K562 (cell line): ENCODE measurements around the gene RNU6-1. TPM values are rescaled to one million over a fixed set of nuclear protein-coding genes. Genes with fewer than 3 reads are reported as not detected.
A peak's percentile ranks its signal among the peaks of the same experiment; 100 is the strongest.

ENCODE experiments used
- BRF2 ChIP-seq: IDR thresholded peaks from 3 replicates; pipeline ENCODE4 v1.6.1; 2011; ENCODE audit warnings: borderline replicate concordance, mild to moderate bottlenecking; ENCODE audit not compliant: insufficient read length, insufficient read depth
- CBFA2T2 ChIP-seq: fragments of 450-650 bp; conservative IDR thresholded peaks from 2 replicates; pipeline ENCODE4 v1.6.1; 2017; ENCODE audit warnings: mild to moderate bottlenecking
- CEBPG ChIP-seq, 3 experiments: fragments of 200-800 bp in 1 of 3; sonication (Bioruptor generic) in 1 of 3; sonication (generic) in 1 of 3; formaldehyde crosslinking in 1 of 3; IDR thresholded peaks in 2 of 3; conservative IDR thresholded peaks in 1 of 3; 2 replicates each; pipeline versions ENCODE4 v1.6.1 to v1.8.0; 2016 to 2022; ENCODE audit warnings: missing compliant biosample characterization in 2 of 3, missing genetic modification characterization in 2 of 3, mild to moderate bottlenecking in 1 of 3, missing genetic modification reagents in 1 of 3
- CHD7 ChIP-seq: fragments of 200-600 bp; sonication (generic); IDR thresholded peaks from one replicate; pipeline ENCODE4 v1.6.1; 2012; ENCODE audit warnings: mild to moderate bottlenecking, low read depth, low read length, inconsistent platforms
- PHB ChIP-seq: fragments of 250-450 bp; sonication (Bioruptor Pico); IDR thresholded peaks from 2 replicates; pipeline ENCODE4 v1.5.0; 2021
- ZNF316 ChIP-seq: fragments of 450-650 bp; IDR thresholded peaks from 2 replicates; pipeline ENCODE4 v1.6.1; 2016
- ZNF696 ChIP-seq: fragments of 250-450 bp; sonication (Bioruptor Pico); conservative IDR thresholded peaks from 2 replicates; pipeline ENCODE4 v1.4.0; 2020; ENCODE audit warnings: mild to moderate bottlenecking, moderate library complexity
- polyA plus RNA-seq, 8 experiments: library from polyadenylated mRNA; depleted of rRNA in 4 of 8; stranded (reverse) in 5 of 8; unstranded in 3 of 8; fragments of >200 nt; fragmentation: Nextera tagmentation in 2 of 8; fragmentation: Illumina TruSeq in 1 of 8; extraction: Ambion mirVana in 2 of 8; extraction: Trizol in 1 of 8; gene quantifications; 2 replicates each; pipeline versions ENCODE4 v1.2.1 to v1.2.3, GENCODE V29; 2011 to 2014; ENCODE audit warnings: inconsistent platforms in 1 of 8, missing spikeins in 1 of 8
- total RNA-seq, 7 experiments: library from RNA; depleted of rRNA in 6 of 7; stranded (reverse); fragments of >200 nt in 6 of 7; fragmentation: Illumina TruSeq in 2 of 7; extraction: Trizol in 2 of 7; gene quantifications; 2 replicates each; pipeline versions ENCODE4 v1.2.1 to v1.2.3, GENCODE V29; 2011 to 2021; ENCODE audit warnings: low replicate concordance in 1 of 7
- TF ChIP-seq, protein P1 (sequence below): sonication (generic); formaldehyde crosslinking; IDR thresholded peaks from 2 replicates; pipeline ENCODE4 v1.8.0; 2022; ENCODE audit warnings: mild to moderate bottlenecking, missing genetic modification reagents

Gene RNU6-1
- total and polyA plus RNA-seq, 9 of the 15 experiments (the other 6 are each of a cell fraction or from before 2014, with no cell fraction given): not detected

DNA sequence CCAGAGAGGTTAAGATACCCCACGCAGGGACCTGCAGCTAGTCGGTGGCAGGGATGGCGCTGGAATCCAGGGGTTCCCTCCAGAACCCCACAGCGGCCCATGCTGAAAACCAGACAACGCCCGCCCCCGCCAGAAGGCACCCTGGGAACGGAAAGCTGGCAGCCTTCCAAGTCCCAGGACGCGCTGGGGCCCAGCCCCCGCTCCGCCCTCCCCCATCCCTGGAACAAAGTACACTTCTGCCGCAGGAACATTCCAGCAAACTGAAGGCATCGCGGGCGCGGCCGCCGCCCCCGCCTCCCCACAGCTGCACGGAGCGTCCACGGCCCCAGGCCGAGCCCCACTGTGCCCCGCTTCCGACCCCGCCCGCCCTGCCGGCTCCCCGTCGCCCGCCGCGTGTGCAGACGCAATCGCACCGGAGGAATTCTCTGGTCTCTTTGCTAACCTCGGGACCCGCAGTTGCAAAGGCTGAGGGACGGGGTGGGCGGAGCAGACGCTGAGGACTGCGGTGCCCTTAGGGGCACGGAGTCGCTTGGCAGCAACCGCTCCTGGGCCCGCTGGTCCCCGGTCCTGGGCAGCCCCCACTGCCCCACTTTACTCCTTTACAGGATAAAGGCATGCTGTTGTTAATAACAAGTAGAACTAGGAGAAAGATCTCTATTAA, 44.8 kb upstream of the RNU6-1 start (continued):
- TF ChIP-seq, protein P1, sequence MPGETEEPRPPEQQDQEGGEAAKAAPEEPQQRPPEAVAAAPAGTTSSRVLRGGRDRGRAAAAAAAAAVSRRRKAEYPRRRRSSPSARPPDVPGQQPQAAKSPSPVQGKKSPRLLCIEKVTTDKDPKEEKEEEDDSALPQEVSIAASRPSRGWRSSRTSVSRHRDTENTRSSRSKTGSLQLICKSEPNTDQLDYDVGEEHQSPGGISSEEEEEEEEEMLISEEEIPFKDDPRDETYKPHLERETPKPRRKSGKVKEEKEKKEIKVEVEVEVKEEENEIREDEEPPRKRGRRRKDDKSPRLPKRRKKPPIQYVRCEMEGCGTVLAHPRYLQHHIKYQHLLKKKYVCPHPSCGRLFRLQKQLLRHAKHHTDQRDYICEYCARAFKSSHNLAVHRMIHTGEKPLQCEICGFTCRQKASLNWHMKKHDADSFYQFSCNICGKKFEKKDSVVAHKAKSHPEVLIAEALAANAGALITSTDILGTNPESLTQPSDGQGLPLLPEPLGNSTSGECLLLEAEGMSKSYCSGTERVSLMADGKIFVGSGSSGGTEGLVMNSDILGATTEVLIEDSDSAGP (CRISPR knock-in tag): no peak
- TF ChIP-seq ZNF696 (CRISPR knock-in tag) (no peak), CEBPG (CRISPR knock-in tag; IDR thresholded peaks at IDR 0.05) (no peak), CEBPG (tag; conservative IDR thresholded peaks at IDR 0.05 in 1 of 2, IDR thresholded peaks at IDR 0.05 in 1 of 2) (0 out of 4 replicates have a peak, but pooled peaks of 1 of the 2 experiments have one; percentile 13), ZNF316 (no peak), CBFA2T2 (peak; percentile 30; the same call in 1 of the 2 replicates), BRF2 (no peak), CHD7 (no peak), PHB (CRISPR knock-in tag) (no peak)
